ENCODE measurements around the gene LHFPL3. TPM values are rescaled to one million over a fixed set of nuclear protein-coding genes. Genes with fewer than 3 reads are reported as not detected.

Gene LHFPL3
- total RNA-seq, 1 experiment from 2014 or later: not detected

DNA sequence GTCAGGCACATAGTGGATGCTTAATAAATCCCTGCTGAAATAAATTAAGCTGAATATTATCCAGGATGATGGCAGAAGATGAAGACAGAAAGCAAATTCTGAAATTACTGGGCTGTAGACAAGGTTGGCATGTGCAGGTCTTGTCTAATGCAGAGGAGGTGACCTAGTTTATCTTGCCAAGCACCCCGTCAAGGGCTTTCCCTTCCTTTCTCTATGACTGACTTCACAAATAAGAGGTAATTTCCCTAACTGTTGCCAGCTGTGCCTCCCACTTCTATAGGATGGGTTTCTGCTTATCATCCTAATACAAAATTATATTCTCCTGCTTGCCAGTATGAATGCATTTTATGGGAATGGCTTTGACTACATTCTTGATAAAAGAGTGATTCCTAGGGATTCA lies 38.0 kb downstream of the LHFPL3 start (continued):
- no peak for TF ChIP-seq EGR1 (IDR thresholded peaks at IDR 0.05; ENCODE audit: low read depth)
- no peak for TF ChIP-seq POLR2AphosphoS5 (IDR thresholded peaks at IDR 0.05; ENCODE audit: low read depth, low read length)
- no peak for TF ChIP-seq SIN3A (IDR thresholded peaks at IDR 0.05; ENCODE audit: low read depth)
- TF ChIP-seq, protein P1, sequence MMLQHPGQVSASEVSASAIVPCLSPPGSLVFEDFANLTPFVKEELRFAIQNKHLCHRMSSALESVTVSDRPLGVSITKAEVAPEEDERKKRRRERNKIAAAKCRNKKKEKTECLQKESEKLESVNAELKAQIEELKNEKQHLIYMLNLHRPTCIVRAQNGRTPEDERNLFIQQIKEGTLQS (IDR thresholded peaks at IDR 0.05): no peak
- no peak for TF ChIP-seq ZFX (IDR thresholded peaks at IDR 0.05)
- TF ChIP-seq FOSL1 (IDR thresholded peaks at IDR 0.05; ENCODE audit: low read depth): no peak

DNA sequence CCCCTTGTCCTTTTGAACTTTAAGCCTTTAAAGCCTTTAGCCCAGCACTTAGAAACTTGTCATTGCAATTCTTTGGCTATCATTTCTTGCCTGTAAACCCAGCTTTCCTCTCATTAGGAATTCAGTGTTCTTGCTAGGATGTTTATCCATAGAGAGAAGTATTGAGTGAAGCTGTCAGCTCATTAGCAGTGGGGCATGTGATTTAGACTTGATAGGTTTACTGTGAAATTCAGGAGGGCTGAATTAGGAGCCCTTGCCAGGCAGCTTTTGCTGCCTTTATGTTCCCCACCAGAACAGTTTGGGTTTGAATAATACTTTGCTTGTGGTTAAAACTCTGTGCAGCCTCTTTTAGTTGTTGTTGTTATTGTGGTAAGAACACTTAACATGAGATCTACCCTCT lies 39.5 kb downstream of the LHFPL3 start:
- no peak overlapping the region for H2AFZ ChIP-seq (ENCODE audit: low read depth, low read length, poor library complexity, severe bottlenecking)
- H3K4me2 ChIP-seq (ENCODE audit: low read length): no peak overlapping the region
- H3K36me3 ChIP-seq (ENCODE audit: control insufficient read depth in 1 of 2, insufficient read depth in 2 of 2, low read length in 2 of 2): no peaks in the 10 kb centered on the region
- DNase-seq (ENCODE audit: low read depth, low spot score): no peak
- no peaks in the 10 kb centered on the region for H3K9me3 ChIP-seq (ENCODE audit: control insufficient read depth in 1 of 2, insufficient read depth in 1 of 2, low read depth in 1 of 2, low read length in 2 of 2)
- H3K27ac ChIP-seq (ENCODE audit: low read depth, low read length): no peak overlapping the region
- H3K79me2 ChIP-seq (ENCODE audit: insufficient read depth, low read length): no peaks in the 10 kb centered on the region
- BruUV-seq (replicated peaks): no TSS peak
- ChIA-PET RAD21 (ENCODE audit: low non-redundant PET in 1 of 2, low total read pairs in 2 of 2, uncharacterized antibody in 2 of 2, unreplicated experiment in 2 of 2) (no interaction called here), CTCF (no interaction called here), POLR2A (no interaction called here)
- TF ChIP-seq ELF1 (IDR thresholded peaks at IDR 0.05; ENCODE audit: borderline replicate concordance, low read depth): no peak
- TF ChIP-seq POLR2AphosphoS5 (IDR thresholded peaks at IDR 0.05; ENCODE audit: low read depth, low read length): no peak
- TF ChIP-seq, protein P2, sequence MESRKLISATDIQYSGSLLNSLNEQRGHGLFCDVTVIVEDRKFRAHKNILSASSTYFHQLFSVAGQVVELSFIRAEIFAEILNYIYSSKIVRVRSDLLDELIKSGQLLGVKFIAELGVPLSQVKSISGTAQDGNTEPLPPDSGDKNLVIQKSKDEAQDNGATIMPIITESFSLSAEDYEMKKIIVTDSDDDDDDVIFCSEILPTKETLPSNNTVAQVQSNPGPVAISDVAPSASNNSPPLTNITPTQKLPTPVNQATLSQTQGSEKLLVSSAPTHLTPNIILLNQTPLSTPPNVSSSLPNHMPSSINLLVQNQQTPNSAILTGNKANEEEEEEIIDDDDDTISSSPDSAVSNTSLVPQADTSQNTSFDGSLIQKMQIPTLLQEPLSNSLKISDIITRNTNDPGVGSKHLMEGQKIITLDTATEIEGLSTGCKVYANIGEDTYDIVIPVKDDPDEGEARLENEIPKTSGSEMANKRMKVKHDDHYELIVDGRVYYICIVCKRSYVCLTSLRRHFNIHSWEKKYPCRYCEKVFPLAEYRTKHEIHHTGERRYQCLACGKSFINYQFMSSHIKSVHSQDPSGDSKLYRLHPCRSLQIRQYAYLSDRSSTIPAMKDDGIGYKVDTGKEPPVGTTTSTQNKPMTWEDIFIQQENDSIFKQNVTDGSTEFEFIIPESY (IDR thresholded peaks at IDR 0.05; ENCODE audit: extremely low read depth, insufficient replicate concordance, low read length): no peak
- TF ChIP-seq SP1 (IDR thresholded peaks at IDR 0.05; ENCODE audit: low read depth): no peak
- H3K27me3 ChIP-seq (ENCODE audit: insufficient read depth, low read length): peaks cover 34% of the 10 kb centered on the region
- H3K9me2 ChIP-seq (ENCODE audit: insufficient read depth): no peaks in the 10 kb centered on the region
- intact Hi-C loops (cut with micrococcal nuclease): no loop called here
- H3K4me3 ChIP-seq (replicated peaks in 1 of 2; ENCODE audit: low read depth in 1 of 2, low read length in 2 of 2): no peak overlapping the region
- H4K20me1 ChIP-seq (ENCODE audit: insufficient read depth): no peaks in the 10 kb centered on the region
- no peaks in the 10 kb centered on the region for H3K4me1 ChIP-seq (ENCODE audit: control insufficient read depth in 1 of 2, insufficient read depth in 2 of 2, low read length in 2 of 2)
- no peak overlapping the region for H3K9ac ChIP-seq (ENCODE audit: low read length)
- ATAC-seq: no peak
